Measurements from ENCODE around the gene MGAT3.

DNA sequence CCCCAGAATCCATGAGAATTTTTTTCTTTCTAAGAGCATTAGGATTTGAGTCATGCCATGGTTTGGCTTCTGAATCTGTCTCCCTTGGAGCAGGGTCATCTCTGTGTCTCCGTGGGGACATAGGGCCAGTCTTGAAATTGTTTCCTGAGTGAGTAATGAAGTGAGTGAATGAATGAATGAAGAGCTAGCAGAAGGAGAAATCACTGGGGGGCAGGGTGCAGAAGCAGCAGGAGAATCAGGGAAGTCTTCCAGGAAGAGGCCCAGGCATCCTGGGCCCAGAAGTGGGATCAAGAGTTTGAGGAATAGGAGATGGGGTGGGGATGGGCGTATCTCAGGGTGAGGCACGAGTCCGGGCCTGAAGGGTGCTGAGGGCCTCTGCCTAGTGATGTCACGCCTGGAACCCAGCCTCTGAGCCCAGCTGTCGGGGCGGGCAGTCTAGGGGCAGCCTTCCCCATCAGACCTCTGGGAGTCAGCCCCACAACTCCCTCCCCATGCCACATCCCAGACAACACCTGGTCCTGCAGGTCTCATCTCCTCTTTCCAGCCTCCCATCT is 12.5 kb upstream of the MGAT3 start:
- TF ChIP-seq EP300 (IDR thresholded peaks at IDR 0.05): no peak
- TF ChIP-seq, protein P1, sequence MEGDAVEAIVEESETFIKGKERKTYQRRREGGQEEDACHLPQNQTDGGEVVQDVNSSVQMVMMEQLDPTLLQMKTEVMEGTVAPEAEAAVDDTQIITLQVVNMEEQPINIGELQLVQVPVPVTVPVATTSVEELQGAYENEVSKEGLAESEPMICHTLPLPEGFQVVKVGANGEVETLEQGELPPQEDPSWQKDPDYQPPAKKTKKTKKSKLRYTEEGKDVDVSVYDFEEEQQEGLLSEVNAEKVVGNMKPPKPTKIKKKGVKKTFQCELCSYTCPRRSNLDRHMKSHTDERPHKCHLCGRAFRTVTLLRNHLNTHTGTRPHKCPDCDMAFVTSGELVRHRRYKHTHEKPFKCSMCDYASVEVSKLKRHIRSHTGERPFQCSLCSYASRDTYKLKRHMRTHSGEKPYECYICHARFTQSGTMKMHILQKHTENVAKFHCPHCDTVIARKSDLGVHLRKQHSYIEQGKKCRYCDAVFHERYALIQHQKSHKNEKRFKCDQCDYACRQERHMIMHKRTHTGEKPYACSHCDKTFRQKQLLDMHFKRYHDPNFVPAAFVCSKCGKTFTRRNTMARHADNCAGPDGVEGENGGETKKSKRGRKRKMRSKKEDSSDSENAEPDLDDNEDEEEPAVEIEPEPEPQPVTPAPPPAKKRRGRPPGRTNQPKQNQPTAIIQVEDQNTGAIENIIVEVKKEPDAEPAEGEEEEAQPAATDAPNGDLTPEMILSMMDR (IDR thresholded peaks at IDR 0.05): no peak
- no peak for TF ChIP-seq POLR2A (IDR thresholded peaks at IDR 0.05)
